ENCODE data around the gene MAGI2.

GRCh38 chr7:78267141-78267540 lies 1186.3 kb downstream of the MAGI2 start:
- TF ChIP-seq CTCF (IDR thresholded peaks at IDR 0.05; ENCODE audit: low read depth, low read length, poor library complexity, severe bottlenecking) (no peak), EZH2phosphoT487 (IDR thresholded peaks at IDR 0.05; ENCODE audit: borderline replicate concordance, low read length) (no peak)
